Loucy (cell line): Measurements from ENCODE around the gene SPI1.

Source experiments
- CTCF ChIP-seq: fragments of 200-600 bp; sonication (generic); conservative IDR thresholded peaks from 2 replicates; pipeline ENCODE4 v1.5.1; 2014; ENCODE audit warnings: mild to moderate bottlenecking, antibody characterized with exemption, low read length
- EZH2phosphoT487 ChIP-seq: fragments of 200-600 bp; IDR thresholded peaks from 2 replicates; pipeline ENCODE4 v1.6.1; 2018; ENCODE audit warnings: antibody characterized with exemption, mild to moderate bottlenecking, moderate library complexity, borderline replicate concordance

- no peak for TF ChIP-seq CTCF
- no peak for TF ChIP-seq EZH2phosphoT487
These were observed 3.7 kb downstream of the SPI1 start for GRCh38 chr11:47374720-47375019.
